WERI-Rb-1 (cell line): Measurements from ENCODE around the gene KCNQ1OT1.

Experiments
- DNase-seq: peaks from one replicate; pipeline ENCODE4 v3.0.0-alpha.2; 2020
- H3K27ac ChIP-seq: fragments of 250-450 bp; sonication (Bioruptor Pico); 2 replicates; pipeline ENCODE4 v1.5.1; 2020; ENCODE audit warnings: mild to moderate bottlenecking, moderate library complexity
- H3K27me3 ChIP-seq: fragments of 250-450 bp; sonication (Bioruptor Pico); 2 replicates; pipeline ENCODE4 v1.5.1; 2021; ENCODE audit warnings: mild to moderate bottlenecking, low read depth, moderate library complexity; ENCODE audit not compliant: insufficient read depth, severe bottlenecking
- H3K36me3 ChIP-seq: fragments of 250-450 bp; sonication (Bioruptor Pico); 2 replicates; pipeline ENCODE4 v1.5.1; 2020; ENCODE audit warnings: mild to moderate bottlenecking, moderate library complexity
- H3K4me3 ChIP-seq: 2 replicates; pipeline ENCODE4 v1.5.1; 2011; ENCODE audit warnings: low read depth, mild to moderate bottlenecking, control low read depth, low read length
- H3K9me3 ChIP-seq: fragments of 250-450 bp; sonication (Bioruptor Pico); 2 replicates; pipeline ENCODE4 v1.5.1; 2021; ENCODE audit warnings: mild to moderate bottlenecking, moderate library complexity; ENCODE audit not compliant: severe bottlenecking
- CTCF ChIP-seq: IDR thresholded peaks from 2 replicates; pipeline ENCODE4 v1.5.1; 2011; ENCODE audit warnings: low read depth, mild to moderate bottlenecking, control low read depth, inconsistent platforms, low read length

KCNQ1OT1 gene

GRCh38 chr11:2730272-2731129 is 30.7 kb upstream of the KCNQ1OT1 start:
- Histone ChIP-seq H3K4me3 (no peak overlapping the region), H3K9me3 (peaks cover 13% of the 10 kb centered on the region), H3K27ac (no peak overlapping the region), H3K27me3 (no peaks in the 10 kb centered on the region), H3K36me3 (no peaks in the 10 kb centered on the region)
- no peak for DNase-seq
- no peak for TF ChIP-seq CTCF

GRCh38 chr11:2729841-2730240 is 30.0 kb upstream of the KCNQ1OT1 start:
- H3K27me3 ChIP-seq, result no peaks in the 10 kb centered on the region

GRCh38 chr11:2728663-2729332 is 29.0 kb upstream of the KCNQ1OT1 start:
- Histone ChIP-seq H3K27ac (no peak overlapping the region), H3K4me3 (no peak overlapping the region), H3K36me3 (no peaks in the 10 kb centered on the region), H3K27me3 (no peaks in the 10 kb centered on the region), H3K9me3 (peaks cover 13% of the 10 kb centered on the region)
- no peak for DNase-seq
- no peak for TF ChIP-seq CTCF

More at GRCh38 chr11:2729841-2730240, 30.0 kb upstream of the KCNQ1OT1 start:
- TF ChIP-seq CTCF, result no peak
- Histone ChIP-seq H3K4me3 (no peak overlapping the region), H3K27ac (no peak overlapping the region), H3K9me3 (peaks cover 13% of the 10 kb centered on the region), H3K36me3 (no peaks in the 10 kb centered on the region)
- no peak for DNase-seq

- Histone ChIP-seq H3K27ac (no peak overlapping the region), H3K36me3 (no peaks in the 10 kb centered on the region), H3K27me3 (no peaks in the 10 kb centered on the region), H3K9me3 (peaks cover 13% of the 10 kb centered on the region), H3K4me3 (no peak overlapping the region)
- DNase-seq, result no peak
- no peak for TF ChIP-seq CTCF
Measured at GRCh38 chr11:2728128-2728662, 28.4 kb upstream of the KCNQ1OT1 start.

GRCh38 chr11:2726964-2727363 is 27.2 kb upstream of the KCNQ1OT1 start:
- no peak for DNase-seq
- Histone ChIP-seq H3K9me3 (peaks cover 13% of the 10 kb centered on the region), H3K4me3 (no peak overlapping the region), H3K27me3 (no peaks in the 10 kb centered on the region), H3K27ac (no peak overlapping the region), H3K36me3 (no peaks in the 10 kb centered on the region)
- TF ChIP-seq CTCF, result no peak
